B cell (primary cell): Measurements from ENCODE around the gene SMURF1. TPM values are rescaled to one million over a fixed set of nuclear protein-coding genes. Genes with fewer than 3 reads are reported as not detected.
"Not testable (repeated sequence)": the region's sequence is repeated elsewhere in the genome, so short reads cannot be mapped to it uniquely, and the experiment has no call there.

ENCODE experiments used
- ATAC-seq: fragments of 200-7000 bp; cut with Tn5 transposase; one replicate; pipeline ENCODE4 v1.10.0; 2021; ENCODE audit warnings: low read depth, mild to moderate bottlenecking, moderate number of reproducible peaks, moderate library complexity
- CTCF ChIA-PET: fragments of 350-600 bp; sonication (Branson Sonifier 250); formaldehyde crosslinking; loops from one replicate; lab custom pipeline; 2021; ENCODE audit warnings: antibody characterized with exemption, inconsistent platforms; lab: Charles Lee
- POLR2A ChIA-PET: fragments of 350-600 bp; sonication (Branson Sonifier 250); formaldehyde crosslinking; loops from one replicate; lab custom pipeline; 2021; ENCODE audit warnings: antibody characterized with exemption; lab: Charles Lee
- DNase-seq: peaks from one replicate; pipeline ENCODE4 v3.0.0; 2013
- H2AFZ ChIP-seq: 2 replicates; pipeline ENCODE4 v1.6.1; 2012; ENCODE audit warnings: mild to moderate bottlenecking, low read depth, low read length; ENCODE audit not compliant: insufficient read depth, poor library complexity, severe bottlenecking
- H3K27ac ChIP-seq, 2 donors: 1 replicate in 1 of 2; 2 replicates in 1 of 2; pipeline ENCODE4 v1.5.1; 2012 to 2013; ENCODE audit warnings: low read length in 2 of 2, mild to moderate bottlenecking in 2 of 2, moderate library complexity in 1 of 2
- H3K27me3 ChIP-seq, 4 experiments: fragments of 200-600 bp in 1 of 4; sonication (generic) in 1 of 4; replicated peaks in 1 of 4; 1 replicate in 2 of 4; 2 replicates in 2 of 4; pipeline versions ENCODE4 v1.6.1 to v1.7.0; 2013 to 2016; ENCODE audit warnings: low read length in 3 of 4, mild to moderate bottlenecking in 2 of 4, mixed read lengths in 1 of 4, moderate library complexity in 1 of 4; ENCODE audit not compliant: insufficient read depth in 4 of 4, control insufficient read depth in 3 of 4; ENCODE audit errors: control extremely low read depth in 1 of 4
- H3K36me3 ChIP-seq, 2 experiments: replicated peaks in 1 of 2; 1 replicate in 1 of 2; 2 replicates in 1 of 2; pipeline versions ENCODE4 v1.6.1 to v1.7.1; 2013; ENCODE audit warnings: low read length in 1 of 2; ENCODE audit not compliant: insufficient read depth in 2 of 2, control insufficient read depth in 1 of 2; ENCODE audit errors: control extremely low read depth in 1 of 2, extremely low read depth in 1 of 2
- H3K4me1 ChIP-seq, 2 donors: fragments of 200-600 bp in 1 of 2; sonication (generic) in 1 of 2; 1 replicate in 1 of 2; 2 replicates in 1 of 2; pipeline versions ENCODE4 v1.5.1 to v1.6.1; 2013 to 2017; ENCODE audit warnings: low read length in 2 of 2; ENCODE audit not compliant: control insufficient read depth in 2 of 2, insufficient read depth in 2 of 2
- H3K4me2 ChIP-seq: replicated peaks from 2 replicates; pipeline ENCODE3; 2012; ENCODE audit warnings: mild to moderate bottlenecking, low read depth, low read length; ENCODE audit not compliant: poor library complexity, severe bottlenecking
- H3K4me3 ChIP-seq, 5 experiments: fragments of 200-600 bp in 1 of 5; sonication (generic) in 1 of 5; 1 replicate in 3 of 5; 2 replicates in 2 of 5; pipeline versions ENCODE4 v1.5.1 to v1.7.0; 2011 to 2016; ENCODE audit warnings: low read length in 4 of 5, mild to moderate bottlenecking in 4 of 5, low read depth in 2 of 5, control low read depth in 1 of 5, moderate library complexity in 1 of 5; ENCODE audit not compliant: insufficient read depth in 1 of 5; ENCODE audit errors: control extremely low read depth in 1 of 5, extremely low read depth in 1 of 5
- H3K79me2 ChIP-seq: fragments of 200-600 bp; sonication (generic); one replicate; pipeline ENCODE4 v1.6.0; 2016; ENCODE audit warnings: low read length; ENCODE audit not compliant: control insufficient read depth, insufficient read depth
- H3K9ac ChIP-seq: fragments of 200-600 bp; sonication (generic); 2 replicates; pipeline ENCODE4 v1.6.1; 2017; ENCODE audit warnings: mild to moderate bottlenecking, low read length, moderate library complexity
- H3K9me3 ChIP-seq, 3 donors: one replicate each; pipeline versions ENCODE4 v1.6.1 to v1.7.1; 2013; ENCODE audit warnings: low read length in 2 of 3; ENCODE audit not compliant: control insufficient read depth in 2 of 3, insufficient read depth in 1 of 3; ENCODE audit errors: control extremely low read depth in 1 of 3
- H4K20me1 ChIP-seq: 2 replicates; pipeline ENCODE4 v1.6.0; 2012; ENCODE audit warnings: mild to moderate bottlenecking, low read length; ENCODE audit not compliant: insufficient read depth, control insufficient read depth, poor library complexity, severe bottlenecking
- H3K27ac Mint-ChIP-seq: one replicate; pipeline ENCODE4 v1.8.0; 2021; ENCODE audit warnings: mixed read lengths
- H3K27me3 Mint-ChIP-seq: one replicate; pipeline ENCODE4 v1.8.0; 2021; ENCODE audit warnings: mixed read lengths
- H3K4me1 Mint-ChIP-seq: one replicate; pipeline ENCODE4 v1.8.0; 2021; ENCODE audit warnings: mixed read lengths
- H3K4me3 Mint-ChIP-seq: one replicate; pipeline ENCODE4 v1.8.0; 2021; ENCODE audit warnings: mixed read lengths
- H3K9me3 Mint-ChIP-seq: one replicate; pipeline ENCODE4 v1.8.0; 2022; ENCODE audit warnings: mixed read lengths; ENCODE audit not compliant: insufficient read depth
- CTCF ChIP-seq: fragments of 200-600 bp; IDR thresholded peaks from one replicate; pipeline ENCODE4 v1.8.0; 2022; ENCODE audit warnings: antibody characterized with exemption, mild to moderate bottlenecking
- EZH2 ChIP-seq: IDR thresholded peaks from 2 replicates; pipeline ENCODE4 v1.6.1; 2012; ENCODE audit warnings: borderline replicate concordance, low read depth, mild to moderate bottlenecking, moderate library complexity, low read length; ENCODE audit not compliant: insufficient read depth, poor library complexity, severe bottlenecking
- WGBS: methylation state at CpG from one replicate; pipeline ENCODE4 v1.1.5; 2013; ENCODE audit warnings: missing lambda C conversion rate; ENCODE audit not compliant: insufficient coverage; 5-methylcytosine and 5-hydroxymethylcytosine counted together
- intact Hi-C: fragments of 100-400 bp; cut with micrococcal nuclease; formaldehyde crosslinking; loops from one replicate; pipeline ENCODE4 v1.10.0; 2022
- polyA plus RNA-seq: library from polyadenylated mRNA; depleted of rRNA; stranded (reverse); fragments of >200 nt; gene quantifications from 2 replicates; pipeline ENCODE4 v1.2.3, GENCODE V29; 2012
- total RNA-seq, 2 donors: library from RNA; stranded (reverse); fragments of 120-200 nt in 1 of 2; gene quantifications; 1 replicate in 1 of 2; 2 replicates in 1 of 2; pipeline versions ENCODE4 v1.2.3 to v1.2.4, GENCODE V29; 2013 to 2022

Gene SMURF1
- total and polyA plus RNA-seq, 2 donors (not counting 1 experiment from before 2014, with no cell fraction given) = 7.5 to 28.6 TPM

- DNase-seq (no peak), ATAC-seq (no peak)
- WGBS = 90% methylated on average over 1 of the region's 3 CpGs
- Mint-ChIP-seq H3K27me3 (no peaks in the 10 kb centered on the region), H3K9me3 (no peaks in the 10 kb centered on the region), H3K4me3 (no peak overlapping the region), H3K27ac (no peak overlapping the region), H3K4me1 (peaks cover 56% of the 10 kb centered on the region)
- peaks cover 89% of the 10 kb centered on the region for H3K79me2 ChIP-seq
- no peak overlapping the region for H3K9ac ChIP-seq
- H3K4me3 ChIP-seq = no peak overlapping the region
- H3K27ac ChIP-seq = no peak overlapping the region
- peaks cover 27% of the 10 kb centered on the region for H4K20me1 ChIP-seq
- H3K4me2 ChIP-seq = no peak overlapping the region
- intact Hi-C loops = no loop called here
- H3K36me3 ChIP-seq = no peaks in the 10 kb centered on the region
- H2AFZ ChIP-seq = no peak overlapping the region
- H3K27me3 ChIP-seq = no peaks in the 10 kb centered on the region
- H3K9me3 ChIP-seq = no peaks in the 10 kb centered on the region
- no peak for TF ChIP-seq CTCF
- no peak for TF ChIP-seq EZH2
- POLR2A ChIA-PET = interaction anchor here (0.6 kb wide), 1 partner anchor 896 kb away, joined by 3 read pairs; no protein-coding TSS in a partner anchor
- CTCF ChIA-PET = no interaction called here
- peaks cover 14 to 15% of the 10 kb centered on the region in 2 donors for H3K4me1 ChIP-seq
Measured at GRCh38 chr7:99105756-99106155, 38.2 kb downstream of the SMURF1 start.

GRCh38 chr7:99104631-99105030, 39.3 kb downstream of the SMURF1 start:
- DNase-seq = no peak
- no peak for ATAC-seq
- WGBS = 100% methylated on average over 2 of the region's 3 CpGs
- Histone ChIP-seq H3K4me3 (no peak overlapping the region), H3K4me1 (peaks cover 10 to 12% of the 10 kb centered on the region in 2 donors), H4K20me1 (peaks cover 23% of the 10 kb centered on the region), H3K27ac (no peak overlapping the region), H3K9ac (no peak overlapping the region), H2AFZ (no peak overlapping the region), H3K79me2 (peaks cover 89% of the 10 kb centered on the region), H3K36me3 (no peaks in the 10 kb centered on the region), H3K27me3 (no peaks in the 10 kb centered on the region), H3K4me2 (no peak overlapping the region), H3K9me3 (peaks cover 0 to 5% (median 1%) of the 10 kb centered on the region in 3 donors)
- TF ChIP-seq EZH2 = no peak
- Mint-ChIP-seq H3K27me3 (no peaks in the 10 kb centered on the region), H3K4me3 (no peak overlapping the region), H3K4me1 (peaks cover 47% of the 10 kb centered on the region), H3K27ac (no peak overlapping the region), H3K9me3 (no peaks in the 10 kb centered on the region)
- intact Hi-C loops = no loop called here
- ChIA-PET CTCF (no interaction called here), POLR2A (no interaction called here)

GRCh38 chr7:99103836-99104235, 40.1 kb downstream of the SMURF1 start:
- H3K9ac ChIP-seq, H3K9me3 ChIP-seq, CTCF ChIA-PET, H3K9me3 Mint-ChIP-seq, H3K27ac ChIP-seq, H3K4me3 ChIP-seq, H3K27ac Mint-ChIP-seq, H3K36me3 ChIP-seq, ATAC-seq, DNase-seq, H3K27me3 Mint-ChIP-seq, POLR2A ChIA-PET, H3K4me1 ChIP-seq, H3K4me2 ChIP-seq, H3K27me3 ChIP-seq, H2AFZ ChIP-seq, intact Hi-C loops, H3K4me3 Mint-ChIP-seq: not testable (repeated sequence)
- WGBS = 66% methylated on average over 5 of the region's 13 CpGs
- Histone ChIP-seq H4K20me1 (peaks cover 23% of the 10 kb centered on the region), H3K79me2 (peaks cover 89% of the 10 kb centered on the region)
- peaks cover 41% of the 10 kb centered on the region for H3K4me1 Mint-ChIP-seq
